IMR-90 (cell line): ENCODE measurements around the gene C22orf15.

Experiments
- BHLHE40 ChIP-seq: fragments of 150-350 bp; IDR thresholded peaks from 2 replicates; pipeline ENCODE4 v1.6.1; 2016; ENCODE audit warnings: mild to moderate bottlenecking, low read depth, low read length
- CEBPB ChIP-seq: IDR thresholded peaks from 2 replicates; pipeline ENCODE4 v1.6.1; 2012; ENCODE audit warnings: low read depth, low read length, improper control_type of control experiment
- FOS ChIP-seq: fragments of 150-350 bp; IDR thresholded peaks from 2 replicates; pipeline ENCODE4 v1.6.1; 2016; ENCODE audit warnings: low read depth, low read length
- MAFK ChIP-seq: IDR thresholded peaks from 2 replicates; pipeline ENCODE4 v1.6.1; 2012; ENCODE audit warnings: low read depth, low read length, improper control_type of control experiment
- MXI1 ChIP-seq: IDR thresholded peaks from 2 replicates; pipeline ENCODE4 v1.6.1; 2012; ENCODE audit warnings: low read depth, mild to moderate bottlenecking, low read length, moderate library complexity, borderline replicate concordance
- POLR2A ChIP-seq: IDR thresholded peaks from 2 replicates; pipeline ENCODE4 v1.6.1; 2012; ENCODE audit warnings: mild to moderate bottlenecking, low read depth, low read length
- RAD21 ChIP-seq: IDR thresholded peaks from 2 replicates; pipeline ENCODE4 v1.6.1; 2012; ENCODE audit warnings: low read length, improper control_type of control experiment
- RFX5 ChIP-seq: IDR thresholded peaks from 2 replicates; pipeline ENCODE4 v1.8.0; 2012; ENCODE audit warnings: low read depth, mild to moderate bottlenecking, low read length, moderate library complexity
- SMC3 ChIP-seq: fragments of 150-350 bp; IDR thresholded peaks from 2 replicates; pipeline ENCODE4 v1.6.1; 2016; ENCODE audit warnings: low read depth, mild to moderate bottlenecking, antibody characterized with exemption, low read length, moderate library complexity
- USF2 ChIP-seq: fragments of 150-350 bp; IDR thresholded peaks from 2 replicates; pipeline ENCODE4 v1.6.1; 2017; ENCODE audit warnings: mild to moderate bottlenecking, antibody characterized with exemption, low read length, low read depth
- TF ChIP-seq, protein P1 (sequence below): conservative IDR thresholded peaks from 2 replicates; pipeline ENCODE4 v1.5.1; 2012; ENCODE audit warnings: mild to moderate bottlenecking, low read depth, low read length, improper control_type of control experiment
- TF ChIP-seq, protein P2 (sequence below): fragments of 150-350 bp; IDR thresholded peaks from 2 replicates; pipeline ENCODE4 v1.6.1; 2016; ENCODE audit warnings: low read depth, mild to moderate bottlenecking, low read length, moderate library complexity, borderline replicate concordance

GRCh38 chr22:23722724-23723123, 40.1 kb upstream of the C22orf15 start:
- TF ChIP-seq, protein P1, sequence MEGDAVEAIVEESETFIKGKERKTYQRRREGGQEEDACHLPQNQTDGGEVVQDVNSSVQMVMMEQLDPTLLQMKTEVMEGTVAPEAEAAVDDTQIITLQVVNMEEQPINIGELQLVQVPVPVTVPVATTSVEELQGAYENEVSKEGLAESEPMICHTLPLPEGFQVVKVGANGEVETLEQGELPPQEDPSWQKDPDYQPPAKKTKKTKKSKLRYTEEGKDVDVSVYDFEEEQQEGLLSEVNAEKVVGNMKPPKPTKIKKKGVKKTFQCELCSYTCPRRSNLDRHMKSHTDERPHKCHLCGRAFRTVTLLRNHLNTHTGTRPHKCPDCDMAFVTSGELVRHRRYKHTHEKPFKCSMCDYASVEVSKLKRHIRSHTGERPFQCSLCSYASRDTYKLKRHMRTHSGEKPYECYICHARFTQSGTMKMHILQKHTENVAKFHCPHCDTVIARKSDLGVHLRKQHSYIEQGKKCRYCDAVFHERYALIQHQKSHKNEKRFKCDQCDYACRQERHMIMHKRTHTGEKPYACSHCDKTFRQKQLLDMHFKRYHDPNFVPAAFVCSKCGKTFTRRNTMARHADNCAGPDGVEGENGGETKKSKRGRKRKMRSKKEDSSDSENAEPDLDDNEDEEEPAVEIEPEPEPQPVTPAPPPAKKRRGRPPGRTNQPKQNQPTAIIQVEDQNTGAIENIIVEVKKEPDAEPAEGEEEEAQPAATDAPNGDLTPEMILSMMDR: no peak
- TF ChIP-seq USF2 (no peak), BHLHE40 (no peak), RAD21 (no peak), CEBPB (no peak), FOS (no peak), RFX5 (no peak), POLR2A (no peak), SMC3 (no peak), MAFK (no peak), MXI1 (no peak)
- TF ChIP-seq, protein P2, sequence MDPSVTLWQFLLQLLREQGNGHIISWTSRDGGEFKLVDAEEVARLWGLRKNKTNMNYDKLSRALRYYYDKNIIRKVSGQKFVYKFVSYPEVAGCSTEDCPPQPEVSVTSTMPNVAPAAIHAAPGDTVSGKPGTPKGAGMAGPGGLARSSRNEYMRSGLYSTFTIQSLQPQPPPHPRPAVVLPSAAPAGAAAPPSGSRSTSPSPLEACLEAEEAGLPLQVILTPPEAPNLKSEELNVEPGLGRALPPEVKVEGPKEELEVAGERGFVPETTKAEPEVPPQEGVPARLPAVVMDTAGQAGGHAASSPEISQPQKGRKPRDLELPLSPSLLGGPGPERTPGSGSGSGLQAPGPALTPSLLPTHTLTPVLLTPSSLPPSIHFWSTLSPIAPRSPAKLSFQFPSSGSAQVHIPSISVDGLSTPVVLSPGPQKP: no peak
